ENCODE measurements around the gene LRRC8C.

Gene LRRC8C

GRCh38 chr1:89671775-89672488 lies 39.0 kb downstream of the LRRC8C start:
- no peak for DNase-seq (ENCODE audit: low spot score)

GRCh38 chr1:89672489-89673183 lies 39.7 kb downstream of the LRRC8C start:
- no peak for DNase-seq (ENCODE audit: low spot score)

GRCh38 chr1:89673251-89673650 lies 40.3 kb downstream of the LRRC8C start:
- DNase-seq (ENCODE audit: low spot score): no peak

GRCh38 chr1:89675677-89676076 lies 42.8 kb downstream of the LRRC8C start:
- no peak for DNase-seq (ENCODE audit: low spot score)

GRCh38 chr1:89681045-89681729 lies 48.3 kb downstream of the LRRC8C start:
- no peak for DNase-seq (ENCODE audit: low spot score)

GRCh38 chr1:89682611-89683010 lies 49.7 kb downstream of the LRRC8C start:
- DNase-seq (ENCODE audit: low spot score): no peak

GRCh38 chr1:89685461-89685860 lies 52.5 kb downstream of the LRRC8C start:
- no peak for DNase-seq (ENCODE audit: low spot score)

GRCh38 chr1:89686520-89686919 lies 53.6 kb downstream of the LRRC8C start:
- no peak for DNase-seq (ENCODE audit: low spot score)

GRCh38 chr1:89687254-89687653 lies 54.3 kb downstream of the LRRC8C start:
- no peak for DNase-seq (ENCODE audit: low spot score)

GRCh38 chr1:89688607-89689006 lies 55.7 kb downstream of the LRRC8C start:
- no peak for DNase-seq (ENCODE audit: low spot score)

- DNase-seq (ENCODE audit: low spot score): no peak
Observed at GRCh38 chr1:89689234-89689633, 56.3 kb downstream of the LRRC8C start.

- DNase-seq (ENCODE audit: low spot score): no peak
Observed at GRCh38 chr1:89690595-89690994, 57.7 kb downstream of the LRRC8C start.

- DNase-seq (ENCODE audit: low spot score): no peak
Observed at GRCh38 chr1:89692601-89693521, 59.9 kb downstream of the LRRC8C start.

- no peak for DNase-seq (ENCODE audit: low spot score)
Observed at GRCh38 chr1:89695847-89696246, 62.9 kb downstream of the LRRC8C start.

GRCh38 chr1:89697383-89697782 lies 64.5 kb downstream of the LRRC8C start:
- no peak for DNase-seq (ENCODE audit: low spot score)

GRCh38 chr1:89698020-89698560 lies 65.2 kb downstream of the LRRC8C start:
- no peak for DNase-seq (ENCODE audit: low spot score)

GRCh38 chr1:89698624-89699023 lies 65.7 kb downstream of the LRRC8C start:
- no peak for DNase-seq (ENCODE audit: low spot score)

- DNase-seq (ENCODE audit: low spot score): no peak
Observed at GRCh38 chr1:89699451-89699986, 66.6 kb downstream of the LRRC8C start.

GRCh38 chr1:89701746-89702241 lies 68.9 kb downstream of the LRRC8C start:
- DNase-seq (ENCODE audit: low spot score): no peak

- no peak for DNase-seq (ENCODE audit: low spot score)
Observed at GRCh38 chr1:89702520-89703045, 69.7 kb downstream of the LRRC8C start.

GRCh38 chr1:89703469-89703868 lies 70.5 kb downstream of the LRRC8C start:
- DNase-seq (ENCODE audit: low spot score): no peak
